Measurements from ENCODE around the gene GNS. TPM values are rescaled to one million over a fixed set of nuclear protein-coding genes. Genes with fewer than 3 reads are reported as not detected.

GNS gene
- total RNA-seq, 1 donor from 2014 or later, result 45.2 TPM

Other genes starting within 250 kb of the GNS start
- 5.7 TPM for gene RASSF3, start 148.9 kb downstream of the GNS start, total RNA-seq
- 59.1 TPM for gene TBC1D30, start 65.2 kb upstream of the GNS start, total RNA-seq